ENCODE data around the gene BAG5.

BAG5 gene

DNA sequence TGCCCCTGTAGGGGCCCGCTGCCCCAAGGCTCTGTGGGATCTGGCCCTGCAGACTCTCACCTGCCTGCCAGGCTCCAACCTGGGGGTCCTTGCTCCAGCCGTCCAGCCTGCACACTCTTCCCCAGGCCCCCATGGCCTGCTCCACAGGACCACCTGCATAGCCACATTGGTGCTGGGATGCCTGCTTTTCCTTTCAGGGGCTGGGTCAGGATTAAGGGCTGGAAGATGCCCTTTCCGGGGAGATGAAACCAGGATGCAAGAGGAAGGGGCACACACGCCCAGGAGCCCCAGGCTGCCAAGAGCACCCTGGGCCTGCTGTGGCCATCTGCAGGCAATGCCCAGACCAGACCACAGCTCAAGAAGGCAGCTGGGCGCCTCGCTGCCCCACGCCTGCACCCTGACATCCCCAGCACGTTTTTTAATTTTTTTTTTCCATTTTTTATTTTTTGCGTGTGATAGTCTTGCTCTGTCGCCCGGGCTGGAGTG, 15.0 kb downstream of the BAG5 start:
- DNase-seq (ENCODE audit: low spot score) (no peak), FAIRE-seq (no peak)

DNA sequence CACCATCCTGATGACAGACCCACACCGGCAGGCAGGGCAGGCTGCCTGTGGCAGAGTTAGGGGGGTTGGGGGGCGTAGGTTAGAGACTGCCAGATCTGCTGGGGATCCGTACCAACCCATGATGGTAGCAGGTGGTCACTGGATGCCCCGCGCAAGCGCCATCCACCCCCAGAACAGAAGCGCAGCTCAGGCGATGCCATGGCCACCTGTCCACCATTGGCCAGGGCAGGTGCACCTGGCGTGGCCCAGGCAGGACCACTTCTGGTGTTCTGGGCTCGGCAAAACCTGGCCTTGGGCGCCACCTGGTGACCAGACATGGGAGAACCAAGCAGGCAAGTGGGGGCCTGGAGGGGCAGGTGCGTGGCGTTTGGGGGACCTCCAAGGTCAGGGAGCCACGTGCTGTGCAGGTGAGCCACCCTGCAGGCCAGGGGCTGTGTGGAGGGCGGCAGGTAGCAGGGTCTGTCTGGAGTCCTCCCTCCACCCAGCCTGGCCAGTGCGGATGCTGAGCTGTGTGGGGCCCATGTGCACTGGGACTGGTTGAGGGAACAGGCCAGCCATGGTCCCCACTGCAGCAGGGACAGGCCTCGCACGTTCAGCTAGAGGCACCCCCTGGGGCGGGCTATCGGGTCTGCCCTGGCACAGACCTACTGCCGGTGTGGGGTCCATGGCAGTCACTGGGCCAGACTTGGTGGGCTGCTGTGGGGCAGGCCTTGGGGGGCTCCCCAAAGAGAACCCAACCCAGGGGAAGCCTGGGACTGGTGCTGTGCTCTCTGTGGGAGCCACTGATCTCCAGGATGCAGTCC, 15.6 kb downstream of the BAG5 start:
- no peak for FAIRE-seq

DNA sequence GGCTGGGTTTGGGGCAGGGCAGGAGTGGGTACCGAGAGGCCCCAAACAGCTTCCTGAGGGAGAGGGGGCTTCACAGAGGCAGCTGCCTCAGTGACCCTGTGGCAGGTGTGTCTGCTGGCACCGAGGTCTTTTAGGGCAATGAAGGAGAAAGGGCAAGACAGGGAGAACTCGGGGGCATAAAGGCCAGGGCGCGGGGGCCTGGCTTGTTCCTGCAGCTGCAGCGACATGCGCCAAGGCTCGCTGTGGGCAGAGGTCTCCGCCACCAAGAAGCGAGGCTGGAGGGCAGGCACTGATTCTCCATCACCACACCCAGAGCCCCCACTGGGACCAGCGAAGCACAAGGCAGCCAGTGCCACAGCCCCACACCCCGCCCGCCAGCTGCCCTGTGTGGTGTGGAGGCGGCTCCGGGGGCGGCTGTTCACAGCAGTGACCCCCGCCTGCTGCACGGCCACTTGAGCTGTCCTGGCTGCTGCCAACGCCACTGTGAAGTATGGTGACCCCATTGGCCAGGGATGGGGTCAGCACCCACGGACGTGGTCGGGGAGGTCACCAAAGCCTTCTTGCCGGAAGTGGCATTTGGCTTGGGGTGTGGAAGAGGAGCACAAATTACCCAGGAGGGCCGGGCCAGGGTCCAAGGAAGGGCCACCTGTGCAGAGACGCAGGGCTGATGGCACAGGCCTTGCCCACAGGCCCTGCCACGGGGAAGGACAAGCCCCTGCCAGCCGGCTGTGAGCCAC, 16.4 kb downstream of the BAG5 start:
- DNase-seq (ENCODE audit: low spot score) (no peak), FAIRE-seq (no peak)

More for the DNA sequence above, 15.6 kb downstream of the BAG5 start:
- DNase-seq (ENCODE audit: low spot score): peak; percentile 67

DNA sequence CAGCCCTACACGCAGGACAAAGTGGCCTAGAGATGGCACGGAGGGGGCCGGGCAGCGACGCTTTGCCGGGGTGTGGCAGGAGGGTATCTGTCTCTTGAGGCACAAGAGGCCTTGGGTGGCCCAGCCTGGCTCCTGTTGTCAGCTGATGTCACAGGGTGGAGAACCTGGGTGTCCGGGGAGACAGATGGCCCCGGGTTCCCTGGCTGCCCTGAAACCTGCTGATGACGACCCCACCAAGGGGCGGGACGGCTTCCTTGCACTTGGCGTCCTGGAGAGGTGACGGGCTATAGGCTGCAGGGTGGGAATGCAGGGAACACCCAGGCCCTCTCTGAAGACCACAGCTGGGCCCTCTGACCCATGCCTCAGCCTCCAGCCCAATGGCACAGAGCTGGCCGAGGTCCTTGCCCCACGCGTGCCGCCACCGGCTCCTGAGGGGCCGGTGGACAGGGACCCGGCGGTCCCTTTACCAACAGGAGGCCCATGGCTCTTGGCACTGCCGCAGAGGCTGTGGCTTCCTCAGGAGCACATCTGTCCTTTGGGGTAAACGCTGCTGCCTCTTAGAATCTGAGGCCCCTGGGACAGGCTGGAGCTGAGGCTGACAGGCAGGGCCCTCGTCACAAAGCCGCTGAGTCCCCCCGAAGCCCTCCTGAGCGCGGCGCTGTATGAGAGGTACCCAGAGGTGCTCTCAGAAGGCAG, 17.1 kb downstream of the BAG5 start:
- FAIRE-seq: no peak
- no peak for DNase-seq (ENCODE audit: low spot score)

DNA sequence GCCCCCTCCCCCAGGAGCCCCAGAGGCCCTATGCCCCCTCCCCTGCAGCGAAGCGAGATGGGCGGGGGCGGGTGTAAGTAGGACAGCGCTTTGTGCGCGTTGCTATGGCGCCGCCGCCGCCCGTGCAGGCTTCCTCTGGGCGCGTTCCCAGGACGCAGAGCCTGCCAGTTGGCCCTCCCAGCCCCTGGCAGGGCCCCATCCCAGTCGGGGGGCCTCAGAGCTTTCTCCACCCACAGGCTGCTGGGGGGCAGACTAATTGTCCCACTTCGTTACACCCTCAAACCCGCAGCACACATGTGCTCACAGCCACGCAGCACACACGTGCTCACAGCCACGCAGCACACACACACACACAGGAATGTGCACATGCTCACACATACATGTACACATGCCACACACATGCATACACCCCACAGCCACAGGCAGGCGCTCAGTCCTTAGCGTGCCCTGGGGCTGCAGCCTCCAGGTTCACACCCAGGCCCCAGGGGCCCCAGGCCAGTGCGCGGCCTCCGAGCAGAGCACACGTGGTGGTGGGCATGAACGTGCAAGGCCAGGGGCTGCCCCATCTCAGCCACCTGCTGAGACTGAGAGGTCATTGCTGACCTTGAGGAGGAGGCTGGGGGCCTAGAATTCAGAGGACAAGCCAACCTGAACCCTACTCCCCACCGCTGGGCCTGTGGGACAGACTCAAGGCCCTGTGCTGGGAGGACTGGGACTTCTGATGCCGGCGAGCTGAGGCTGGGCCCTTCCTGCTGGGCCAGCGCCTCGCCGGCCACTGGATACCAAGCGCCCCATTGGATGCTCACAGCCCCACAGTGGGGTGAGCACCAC, 17.9 kb downstream of the BAG5 start:
- FAIRE-seq: no peak

DNA sequence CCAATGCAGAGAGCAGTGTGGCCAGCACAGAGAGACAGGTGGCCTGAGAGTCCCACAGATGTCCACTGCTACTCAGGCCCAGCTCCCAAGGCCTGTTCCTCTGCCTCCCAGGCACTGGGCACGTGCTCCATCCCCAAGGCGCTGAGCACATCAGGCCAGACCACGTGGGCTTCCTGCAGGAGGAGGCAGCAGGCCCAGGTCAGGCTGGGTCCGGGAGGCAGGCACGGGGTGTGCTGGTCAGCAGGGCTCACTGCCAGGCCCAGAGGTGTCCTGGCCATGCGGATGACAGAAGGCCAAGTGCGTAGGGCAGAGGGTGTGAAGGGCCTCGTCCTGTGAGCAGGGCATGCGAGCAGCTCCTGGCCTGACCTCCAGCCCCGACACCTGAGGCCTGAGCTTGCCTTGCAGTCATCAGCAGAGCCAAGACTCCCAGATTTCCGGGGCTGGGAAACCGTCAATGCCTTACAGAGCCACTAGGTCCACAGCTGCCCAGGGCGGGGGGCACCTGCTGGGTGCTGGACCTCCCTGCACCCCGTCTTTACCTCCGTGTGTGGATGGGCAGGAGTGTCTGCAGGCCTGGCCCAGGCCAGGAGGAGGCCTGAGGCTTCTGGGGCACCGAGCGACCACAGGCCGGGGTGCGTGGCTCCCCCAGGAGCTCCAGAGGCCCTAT, 18.6 kb downstream of the BAG5 start:
- FAIRE-seq: no peak
- DNase-seq (ENCODE audit: low spot score): no peak

More for the DNA sequence above, 17.9 kb downstream of the BAG5 start:
- no peak for DNase-seq (ENCODE audit: low spot score)

DNA sequence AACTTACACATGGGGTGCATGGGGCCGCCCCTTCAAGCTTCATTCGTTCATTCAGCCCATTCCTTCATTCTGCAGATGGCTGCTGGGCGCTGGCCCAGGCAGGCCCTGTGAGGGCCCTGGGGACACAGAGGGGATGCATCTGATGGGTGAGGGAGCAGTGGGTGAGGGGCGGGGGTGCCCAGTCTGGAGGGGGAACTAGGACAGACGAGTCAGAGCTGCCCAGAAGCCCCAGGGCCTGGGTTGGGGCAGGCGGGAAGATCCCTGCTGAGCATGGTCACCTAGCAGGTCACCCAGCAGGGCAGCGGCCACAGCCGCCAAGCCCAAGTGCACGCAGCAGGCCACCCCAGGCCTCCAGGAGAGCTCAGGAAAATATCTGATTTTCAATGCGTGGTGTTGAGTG, 19.3 kb downstream of the BAG5 start:
- no peak for DNase-seq (ENCODE audit: low spot score)
- no peak for FAIRE-seq

DNA sequence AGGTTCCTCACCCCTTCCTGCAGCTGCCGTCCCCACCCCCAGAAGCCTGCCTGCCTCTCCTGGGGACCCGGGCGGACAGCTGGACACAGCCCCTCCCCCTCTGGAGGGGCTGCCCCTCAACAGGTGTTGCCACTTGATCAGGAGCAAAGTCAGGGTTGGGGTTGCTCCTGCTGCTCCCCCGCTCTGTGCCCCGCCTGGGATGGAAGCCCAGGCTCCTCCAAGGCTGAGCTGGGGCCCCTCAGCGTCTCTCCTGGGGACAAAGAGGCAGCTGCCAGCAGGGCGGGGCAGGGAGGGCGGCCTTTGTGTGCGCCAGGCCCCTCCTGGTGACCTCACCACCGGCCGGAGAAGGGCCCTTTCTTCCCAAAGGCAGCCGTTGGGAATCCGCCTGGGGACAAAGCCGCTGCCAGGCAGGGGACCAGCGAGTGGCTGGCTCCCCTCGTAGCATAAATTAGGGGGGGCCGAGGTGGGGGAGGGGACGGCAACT, 19.8 kb downstream of the BAG5 start:
- DNase-seq (ENCODE audit: low spot score) (no peak), FAIRE-seq (no peak)

DNA sequence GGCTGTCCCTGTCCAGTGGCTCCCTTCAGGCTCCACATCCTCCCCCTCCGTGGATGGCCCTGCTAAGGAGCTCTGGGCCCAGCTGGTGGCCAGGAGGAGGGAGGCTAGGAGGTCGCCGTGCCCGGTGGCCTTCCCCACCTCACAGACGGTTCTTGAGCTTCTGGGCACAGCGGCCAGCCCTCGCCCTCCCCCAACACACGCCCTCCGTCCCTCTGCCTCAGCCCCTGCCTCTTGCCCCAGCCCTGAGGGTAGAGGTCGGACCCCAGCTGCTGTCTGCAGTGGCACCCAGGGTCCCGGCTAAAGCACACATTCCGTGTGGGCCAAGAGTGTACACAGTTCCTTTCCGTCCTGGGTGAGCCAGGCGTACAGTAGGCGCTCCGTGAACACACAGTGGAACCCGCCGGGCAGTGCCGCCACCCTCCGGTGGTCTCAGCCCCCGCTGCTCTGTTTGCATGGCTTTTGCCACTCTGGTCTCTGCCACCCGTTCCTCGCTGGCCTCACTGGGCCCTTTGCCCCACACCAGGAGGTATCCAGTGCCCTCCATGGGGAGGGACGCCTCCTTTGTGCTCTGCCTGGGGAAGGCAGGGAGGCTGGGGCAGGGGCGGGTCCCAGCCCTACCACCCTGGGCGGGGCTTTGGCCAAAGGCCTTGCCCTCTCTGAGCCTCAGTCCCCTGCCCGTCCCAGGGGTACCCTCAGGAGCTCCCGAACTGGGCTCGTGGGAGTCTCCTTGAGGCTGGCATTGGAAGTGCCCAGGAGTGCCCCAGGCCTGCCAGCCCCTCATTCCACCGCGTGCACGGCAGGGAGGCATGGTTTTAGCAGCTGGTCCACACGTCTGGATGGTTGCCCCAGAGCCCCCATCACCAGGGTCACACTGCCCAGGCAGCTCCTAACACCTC, 20.5 kb downstream of the BAG5 start:
- no peak for DNase-seq (ENCODE audit: low spot score)
- FAIRE-seq: no peak

DNA sequence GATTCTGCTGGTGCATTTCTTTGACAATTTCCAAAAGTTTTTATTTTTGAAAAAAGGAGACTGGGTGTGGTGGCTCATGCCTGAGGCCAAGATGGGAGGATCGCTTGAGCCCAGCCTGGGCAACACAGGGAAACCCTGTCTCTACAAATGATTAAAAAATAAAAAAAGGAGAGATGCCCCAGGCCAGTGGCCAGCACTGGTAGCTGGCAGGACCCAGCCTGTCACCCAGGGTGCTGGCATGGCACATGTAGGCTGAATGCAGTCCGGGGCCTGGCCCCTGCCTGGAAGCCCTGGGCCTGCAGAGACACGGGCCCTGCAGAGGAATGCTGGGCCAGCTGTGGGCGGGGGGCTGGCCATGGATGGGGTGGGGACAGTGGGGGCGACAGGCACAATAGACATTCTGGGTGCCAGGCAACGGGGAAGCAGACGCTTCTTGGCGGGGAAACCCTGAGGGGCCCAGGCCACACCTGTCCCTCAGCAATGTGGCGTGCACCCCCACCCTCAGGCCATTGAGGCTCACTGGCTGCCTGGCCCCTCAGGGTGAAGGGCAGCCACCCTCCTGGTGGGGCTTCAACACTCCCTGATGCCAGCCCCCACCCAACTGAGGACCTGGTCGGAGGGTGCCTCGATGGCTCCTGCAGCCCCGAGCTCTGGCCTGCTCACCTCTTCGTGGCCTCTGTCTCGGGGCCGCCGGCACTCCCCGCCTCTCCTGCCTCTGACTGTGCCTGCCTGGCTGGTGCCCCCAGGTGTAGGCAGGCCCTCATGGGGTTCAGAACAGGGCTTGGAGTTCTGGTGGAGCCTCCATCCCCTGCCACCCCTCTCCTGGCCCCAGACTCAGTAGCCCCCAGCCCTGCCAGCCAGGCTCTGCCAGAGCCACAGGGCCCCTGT, 21.4 kb downstream of the BAG5 start:
- no peak for FAIRE-seq
- no peak for DNase-seq (ENCODE audit: low spot score)

DNA sequence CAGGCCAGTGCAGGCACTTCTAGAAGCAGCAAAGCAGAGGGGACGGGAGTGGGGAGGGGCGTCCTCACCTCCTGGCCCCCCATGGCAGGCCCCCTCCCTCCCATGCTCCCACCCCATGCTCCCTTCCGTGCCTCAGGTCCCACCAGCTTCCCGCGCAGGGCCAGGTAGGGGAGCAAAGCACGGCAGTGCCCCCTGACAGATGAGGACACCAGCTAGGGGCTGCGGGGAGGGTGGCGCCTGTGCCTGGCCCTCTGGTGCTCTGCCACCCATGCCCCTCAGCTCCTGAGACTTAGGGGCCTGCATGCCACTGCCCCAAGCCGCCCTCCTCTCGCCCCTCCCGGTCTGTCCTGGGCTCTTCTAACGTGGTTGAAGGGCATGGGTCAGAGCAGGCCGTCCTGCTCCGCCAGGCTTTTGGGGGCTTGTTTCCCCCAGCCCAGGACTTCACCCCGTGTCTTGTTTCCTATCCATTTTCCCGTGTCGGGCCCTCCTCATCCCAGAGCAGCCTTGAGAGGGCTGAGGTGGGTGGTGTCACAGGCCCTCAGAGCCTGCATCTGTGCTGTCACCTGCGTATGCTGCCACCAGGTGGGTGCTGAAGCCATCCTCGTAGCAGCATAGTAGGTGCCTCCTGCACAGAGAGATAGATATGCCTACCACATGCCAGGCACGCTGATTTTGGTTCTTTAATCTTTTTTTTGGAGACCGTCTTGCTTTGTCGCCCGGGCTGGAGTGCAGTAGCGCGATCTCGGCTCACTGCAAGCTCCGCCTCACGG, 23.2 kb downstream of the BAG5 start:
- FAIRE-seq (no peak), DNase-seq (ENCODE audit: low spot score) (no peak)

DNA sequence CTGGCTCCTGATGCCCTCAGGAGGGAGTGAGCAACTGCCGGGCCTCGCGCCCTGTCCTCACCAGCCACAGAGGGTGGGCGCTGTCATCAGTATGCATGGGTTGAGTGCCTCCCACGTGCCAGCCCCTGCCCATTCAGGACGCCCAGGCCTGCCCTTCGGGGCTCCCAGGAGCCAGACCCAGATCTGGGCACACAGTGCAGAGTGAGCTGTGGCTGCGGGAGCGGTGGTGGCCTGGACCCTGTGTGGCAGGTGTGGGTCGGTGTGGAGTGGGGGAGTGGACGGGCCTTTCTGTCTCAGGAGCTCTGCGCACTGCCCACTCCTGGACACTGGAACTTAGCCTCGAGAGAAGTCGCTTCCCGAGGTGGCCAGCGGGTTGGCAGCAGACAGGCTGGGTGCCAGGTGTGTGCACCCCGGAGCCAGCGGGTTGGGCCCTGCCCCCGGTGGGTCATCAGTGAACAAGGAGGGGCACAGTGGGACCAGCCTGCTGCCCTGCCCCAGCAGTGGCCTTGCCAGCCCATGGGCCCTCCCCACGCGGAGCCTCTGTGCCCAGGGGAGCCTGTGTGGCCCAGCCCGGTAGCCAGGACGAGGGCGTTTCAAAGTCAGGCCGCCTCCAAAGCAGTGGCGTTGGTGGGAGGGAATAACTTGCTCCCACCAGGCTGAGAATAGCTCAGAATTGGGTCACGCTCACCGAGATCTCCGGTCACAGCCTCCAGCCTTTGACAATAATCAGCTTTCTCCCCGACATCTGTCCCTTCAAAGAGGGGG, 24.0 kb downstream of the BAG5 start:
- DNase-seq (ENCODE audit: low spot score) (no peak), FAIRE-seq (no peak)

DNA sequence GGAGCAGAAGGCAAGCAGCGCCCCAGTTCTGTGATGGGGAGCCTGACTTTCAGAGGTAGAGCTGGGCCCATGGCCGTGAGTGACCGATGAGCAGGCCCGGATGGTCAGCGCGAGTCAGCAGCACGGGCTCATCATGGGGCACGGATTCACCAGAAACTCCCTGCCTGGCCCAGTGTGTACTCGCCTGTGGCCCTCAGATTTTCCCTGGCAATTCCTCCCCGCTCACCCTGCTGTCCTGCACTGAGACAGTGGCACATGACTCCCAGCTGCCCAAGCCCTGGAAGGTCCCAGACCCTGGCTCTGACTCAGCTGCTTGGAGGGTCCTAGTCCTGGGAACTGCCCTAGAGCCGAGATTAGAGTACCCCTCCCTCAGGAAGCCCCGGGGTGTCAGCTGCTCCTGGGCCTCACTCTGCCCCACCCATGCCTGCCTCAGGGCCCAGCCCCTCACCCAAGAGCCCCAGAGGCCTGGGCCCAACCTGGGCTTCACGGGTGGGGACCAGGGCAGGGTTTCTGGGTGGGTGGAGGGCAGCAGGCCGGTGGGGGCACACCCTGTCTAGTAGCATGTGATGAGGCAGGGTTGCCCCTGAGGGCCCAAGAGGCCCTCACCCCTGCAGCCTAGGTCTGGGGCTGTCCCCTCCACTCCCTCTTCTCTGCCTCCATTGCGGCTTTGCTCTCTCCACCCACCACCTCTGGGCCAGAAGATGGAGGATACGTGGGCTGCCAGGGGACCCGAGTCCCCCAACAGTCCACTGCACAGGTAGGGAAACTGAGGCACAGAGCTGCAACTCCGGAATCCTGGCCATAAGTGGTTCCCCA, 25.1 kb downstream of the BAG5 start:
- no peak for FAIRE-seq
- no peak for DNase-seq (ENCODE audit: low spot score)

DNA sequence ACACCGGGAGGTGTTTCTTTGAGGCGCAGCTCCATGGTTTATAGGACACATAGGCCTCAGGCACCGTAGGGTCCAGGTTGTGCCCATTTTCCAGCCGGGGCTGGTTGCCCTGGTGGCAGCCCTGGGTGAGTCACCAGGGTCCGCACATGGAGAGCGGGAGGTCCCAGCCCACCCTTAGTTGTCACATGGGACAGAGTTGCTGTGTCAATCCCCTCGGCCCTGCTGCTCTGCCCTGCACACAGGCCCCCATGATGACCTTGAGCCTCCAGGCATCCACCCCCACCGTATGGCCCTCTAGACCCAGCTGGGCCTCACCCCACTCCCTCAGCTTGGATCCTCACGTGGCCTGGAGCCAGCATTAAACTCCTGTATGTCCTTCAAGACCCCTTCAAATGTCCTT, 25.8 kb downstream of the BAG5 start:
- DNase-seq (ENCODE audit: low spot score) (no peak), FAIRE-seq (no peak)

DNA sequence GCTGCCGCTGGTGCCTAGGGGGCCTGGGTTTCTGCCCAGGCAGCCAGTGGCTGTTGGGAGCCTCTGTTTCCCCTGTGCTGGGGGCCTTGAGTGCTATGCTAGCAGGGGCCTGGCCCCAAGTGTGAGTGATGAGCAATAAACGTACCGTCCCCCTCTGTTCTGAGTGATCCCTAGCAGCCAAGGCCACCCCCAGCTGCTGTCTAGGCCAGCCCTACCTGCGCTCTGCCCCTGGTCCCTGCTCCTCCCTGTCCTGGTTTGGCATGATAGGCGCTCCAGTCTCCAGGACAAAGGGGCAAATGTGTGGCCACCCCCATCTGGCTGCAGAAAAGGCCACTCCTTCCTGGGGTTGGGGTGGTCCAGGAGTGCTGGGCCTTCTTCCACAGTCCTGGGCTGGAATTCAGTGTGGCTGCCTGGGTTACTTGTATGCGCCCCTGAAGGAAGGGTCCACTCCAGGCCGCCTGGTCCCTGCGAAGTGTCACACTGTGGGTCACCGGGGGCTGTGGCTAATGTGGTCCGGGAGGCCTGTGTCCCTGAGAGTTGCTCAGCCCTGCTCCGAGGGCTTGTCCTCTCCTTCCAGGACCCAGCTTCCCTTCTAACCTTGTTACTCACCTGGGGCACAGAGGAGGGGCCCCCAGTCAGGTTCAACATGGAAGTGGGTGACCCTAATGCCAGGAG, 26.4 kb downstream of the BAG5 start:
- no peak for FAIRE-seq

More for the DNA sequence above, 26.4 kb downstream of the BAG5 start:
- no peak for DNase-seq (ENCODE audit: low spot score)

Measured in urothelium cell line (cell line).